ENCODE results near the gene KIRREL3.

KIRREL3 gene

GRCh38 chr11:126732981-126733380, 267.6 kb downstream of the KIRREL3 start:
- DNase-seq = no peak

- DNase-seq = no peak
Observed at GRCh38 chr11:126731576-126732142, 268.9 kb downstream of the KIRREL3 start.

GRCh38 chr11:126727381-126727780, 273.2 kb downstream of the KIRREL3 start:
- DNase-seq = no peak

DNA sequence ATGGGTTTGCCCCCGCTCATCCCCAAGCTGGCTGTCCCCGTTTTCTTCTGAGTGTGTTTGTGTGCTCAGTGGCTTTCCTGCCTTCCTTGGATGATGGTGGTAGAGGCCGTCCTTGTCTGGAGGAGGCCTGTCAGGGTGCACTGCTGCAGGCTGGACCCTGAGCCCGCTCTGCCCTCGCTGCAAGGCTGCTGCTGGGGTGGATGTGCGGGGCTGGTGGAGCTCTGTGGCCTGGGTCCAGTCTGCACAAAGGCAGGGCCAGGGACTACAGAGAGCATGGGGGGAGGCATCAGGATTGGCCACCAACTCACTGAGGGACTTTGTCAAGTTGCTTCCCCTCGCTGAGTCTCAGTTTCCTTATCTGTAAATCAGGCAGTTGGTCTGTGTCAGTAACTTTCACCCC, 275.0 kb downstream of the KIRREL3 start:
- no peak for DNase-seq

DNA sequence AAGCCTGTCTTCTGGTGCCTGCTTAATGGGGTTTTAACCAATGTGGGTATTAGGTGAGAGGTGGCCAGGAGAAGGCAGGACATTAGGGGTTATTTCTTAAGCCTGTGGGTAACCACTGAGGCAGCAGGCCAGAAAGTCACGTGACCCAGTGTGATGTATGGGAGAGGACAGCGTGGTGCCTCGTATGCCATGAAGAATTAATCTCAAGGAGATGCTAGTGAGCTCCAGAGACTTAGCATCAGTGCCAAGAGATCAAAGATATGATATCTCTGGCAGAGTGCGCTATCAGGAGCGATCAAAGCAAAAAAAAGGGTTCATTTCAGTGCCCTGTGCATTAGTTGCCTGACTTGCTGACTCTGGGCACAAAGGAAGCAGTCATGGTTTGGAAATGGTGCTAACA, 275.5 kb downstream of the KIRREL3 start:
- DNase-seq = no peak

- DNase-seq = no peak
Observed at GRCh38 chr11:126723665-126724045, 276.9 kb downstream of the KIRREL3 start.

- no peak for DNase-seq
Observed at GRCh38 chr11:126722956-126723664, 277.5 kb downstream of the KIRREL3 start.

DNA sequence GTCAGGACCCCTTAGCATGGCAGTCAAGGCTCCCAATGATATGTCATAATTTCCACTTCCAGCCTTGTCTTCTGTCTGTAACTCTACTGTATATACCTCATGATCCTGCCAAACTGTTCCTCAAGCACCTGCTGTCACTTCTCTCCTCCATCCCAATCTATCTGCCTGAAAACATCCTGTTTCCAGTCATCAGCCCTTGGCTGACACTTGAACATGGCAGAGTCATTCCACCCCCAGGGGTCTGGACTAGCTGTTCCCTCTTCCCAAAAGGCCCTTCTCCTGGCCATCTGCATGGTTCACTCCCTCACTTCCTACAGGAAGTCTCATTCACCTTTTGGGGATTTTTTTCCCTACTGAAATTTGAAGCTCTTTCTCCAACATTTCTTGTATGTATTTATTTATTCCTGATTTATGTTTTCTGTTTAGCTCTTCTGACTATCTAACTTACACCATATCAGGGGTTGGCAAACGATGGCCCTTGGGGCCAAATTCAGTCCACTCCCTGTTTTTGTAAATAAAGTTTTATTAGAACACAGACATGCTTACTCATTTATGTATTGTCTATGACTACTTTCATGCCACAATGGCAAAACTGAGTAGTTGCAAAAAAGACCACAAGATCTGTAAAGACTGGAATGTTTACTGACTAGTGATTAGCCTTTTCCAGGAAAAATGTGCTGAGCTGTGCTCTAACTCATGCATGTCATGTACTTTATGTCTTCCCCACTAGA, 278.4 kb downstream of the KIRREL3 start:
- DNase-seq = no peak

DNA sequence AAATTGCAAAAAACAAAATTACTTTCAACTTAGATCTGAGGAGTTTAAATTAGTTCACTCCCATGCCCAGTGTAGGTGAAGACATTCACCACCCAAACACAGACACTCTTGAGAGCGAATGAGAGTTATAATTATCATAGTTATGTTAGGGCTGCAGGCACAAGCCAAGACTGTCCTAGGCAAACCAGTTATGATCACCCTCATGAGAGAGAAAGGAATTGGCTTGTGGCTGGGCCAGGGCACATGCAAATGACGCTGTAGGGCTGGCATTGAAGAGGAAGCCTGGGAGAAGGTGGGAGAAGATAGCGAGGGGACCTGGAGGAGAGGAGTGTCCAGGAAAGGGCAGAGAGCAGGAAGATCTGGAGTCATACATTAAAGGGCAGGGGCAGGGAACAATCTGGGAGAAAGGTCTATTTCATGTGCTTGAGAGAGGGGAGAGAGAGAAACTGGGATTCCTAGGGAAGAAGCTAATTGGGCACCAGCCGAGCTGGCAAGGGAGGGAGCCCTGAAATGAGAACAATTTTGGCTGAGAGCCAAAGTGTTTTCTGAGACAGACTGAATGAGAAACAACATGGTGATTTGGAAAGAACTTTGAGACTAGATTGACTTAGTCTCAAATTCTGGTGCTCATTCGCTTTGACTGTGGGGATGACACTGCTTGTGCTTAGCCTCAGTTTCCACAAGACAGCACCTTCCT, 279.9 kb downstream of the KIRREL3 start:
- no peak for DNase-seq

DNA sequence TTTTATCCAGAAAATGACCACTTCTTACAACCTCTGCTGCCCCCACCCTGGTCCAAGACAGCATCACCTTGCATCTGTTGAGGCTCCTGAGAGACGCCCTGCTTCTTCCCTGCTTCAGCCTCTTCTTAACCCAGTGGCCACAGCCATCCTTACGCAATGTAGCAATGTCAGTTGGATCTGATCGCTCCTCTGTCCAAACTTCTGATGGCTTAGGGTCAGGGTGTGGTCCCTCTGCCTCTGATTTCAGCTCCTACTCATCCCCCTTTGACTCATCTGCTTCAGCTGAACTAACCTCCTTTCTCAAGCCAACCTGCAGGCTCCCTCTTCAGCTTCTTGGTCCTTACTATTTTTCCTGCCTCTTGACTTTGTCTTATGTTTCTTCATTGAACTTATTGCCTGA, 280.8 kb downstream of the KIRREL3 start:
- no peak for DNase-seq

GRCh38 chr11:126718276-126718675, 282.3 kb downstream of the KIRREL3 start:
- no peak for DNase-seq

DNA sequence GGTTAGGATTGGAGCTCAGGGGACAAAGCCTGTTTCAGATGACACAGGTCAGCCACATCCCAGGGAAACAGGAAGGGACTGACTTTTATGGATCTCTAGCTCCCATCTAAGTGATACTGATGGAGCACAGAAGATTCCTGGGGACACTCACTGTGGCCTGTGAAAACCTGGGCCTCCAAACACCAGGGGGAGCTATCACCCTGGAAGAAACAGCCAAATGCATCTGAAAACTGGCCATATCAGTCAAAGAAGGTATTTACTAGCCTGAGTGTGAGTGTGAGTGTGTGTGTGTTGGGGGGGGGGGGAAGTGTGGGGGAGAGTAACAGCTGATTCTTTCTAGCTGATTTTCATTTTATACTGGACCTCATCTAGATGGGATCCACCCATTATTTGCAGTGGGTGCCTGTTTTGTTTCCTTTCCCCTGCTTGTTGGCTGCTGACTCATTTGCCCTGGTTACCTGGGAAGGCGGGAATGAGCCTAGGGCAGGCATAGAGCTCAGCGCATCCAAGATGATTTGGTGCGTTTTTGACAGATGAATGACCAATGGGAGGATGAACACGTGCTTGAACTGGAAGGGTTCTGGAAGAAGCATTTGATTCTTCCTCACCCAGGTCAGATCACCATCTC, 284.0 kb downstream of the KIRREL3 start:
- DNase-seq = no peak

GRCh38 chr11:126713806-126714205, 286.8 kb downstream of the KIRREL3 start:
- no peak for DNase-seq

DNA sequence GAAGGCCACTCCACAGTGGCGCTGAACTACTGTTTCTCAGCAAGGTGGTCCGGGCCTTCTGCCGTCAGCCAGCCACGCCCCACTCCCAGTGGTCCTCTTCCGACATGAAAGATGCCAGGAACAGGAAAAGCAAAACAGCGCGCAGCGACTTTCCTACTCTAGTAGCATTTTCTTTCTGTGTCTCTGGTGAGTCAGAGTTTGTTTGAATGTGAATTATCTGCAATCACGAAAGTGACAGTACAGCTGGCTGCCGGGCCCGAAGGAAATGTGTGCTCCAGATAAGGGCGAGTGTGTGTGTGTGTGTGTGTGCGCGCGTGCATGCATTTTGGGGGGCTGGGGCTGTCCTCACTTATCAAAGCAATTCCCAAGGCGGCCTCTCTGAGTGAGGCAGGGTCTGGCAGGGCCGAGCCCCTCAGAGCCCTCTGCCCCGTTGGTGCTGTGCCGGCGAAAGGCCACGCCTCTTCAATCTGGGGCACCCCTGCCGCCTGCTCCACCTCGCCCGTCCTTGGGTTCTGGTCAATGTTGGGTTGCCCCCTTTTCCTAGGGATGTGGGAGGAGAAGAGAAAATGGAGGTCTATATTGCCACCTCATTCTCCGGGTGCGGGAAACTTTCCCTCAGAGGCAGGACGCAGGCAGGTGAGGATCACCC, 288.5 kb downstream of the KIRREL3 start:
- DNase-seq = no peak

DNA sequence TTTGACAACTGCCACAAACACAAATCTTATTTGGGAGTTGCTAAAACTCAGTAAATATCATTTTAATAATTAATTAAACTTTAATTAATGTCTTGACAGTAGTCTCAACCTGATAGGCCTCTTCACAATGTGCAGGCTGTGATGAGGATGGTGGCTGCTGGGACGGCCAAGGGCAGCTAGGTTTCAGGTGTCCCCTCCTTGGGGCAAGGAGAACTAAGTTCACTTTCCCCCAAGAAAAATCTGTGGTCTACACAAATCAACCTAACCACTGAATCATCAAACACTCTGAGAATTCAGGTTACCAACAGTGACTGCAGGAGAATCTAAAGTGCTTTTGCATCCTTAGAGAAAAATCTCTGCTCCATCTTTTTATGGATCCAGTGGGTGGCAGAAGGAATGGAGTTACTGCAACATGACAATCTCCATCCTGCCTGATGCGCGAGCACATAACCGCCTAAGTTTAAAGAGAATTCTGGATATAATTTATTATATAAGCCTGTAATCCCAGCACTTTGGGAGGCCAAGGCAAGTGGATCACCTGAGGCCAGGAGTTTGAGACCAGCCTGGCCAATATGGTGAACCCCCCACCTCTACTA, 289.7 kb downstream of the KIRREL3 start:
- DNase-seq = no peak

DNA sequence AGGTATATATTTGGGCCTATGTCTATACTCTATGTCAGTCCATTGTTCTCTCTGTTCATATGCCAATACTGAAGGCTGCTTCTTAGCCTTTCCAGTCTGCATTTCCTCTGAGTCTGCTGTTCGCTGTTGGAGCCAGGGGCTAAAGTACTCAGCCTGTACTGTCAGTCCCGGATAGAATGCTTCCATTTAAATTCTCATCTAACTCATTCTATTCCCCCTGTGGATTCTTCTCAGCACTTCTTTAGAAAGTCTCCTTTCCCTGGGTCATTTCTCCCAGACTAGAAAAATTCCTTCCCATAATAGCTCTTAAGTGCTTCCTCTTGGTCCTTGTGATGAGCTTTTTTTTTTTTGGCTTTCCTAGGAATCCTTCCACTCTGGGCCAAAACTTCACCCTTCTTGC, 293.1 kb downstream of the KIRREL3 start:
- DNase-seq = no peak

DNA sequence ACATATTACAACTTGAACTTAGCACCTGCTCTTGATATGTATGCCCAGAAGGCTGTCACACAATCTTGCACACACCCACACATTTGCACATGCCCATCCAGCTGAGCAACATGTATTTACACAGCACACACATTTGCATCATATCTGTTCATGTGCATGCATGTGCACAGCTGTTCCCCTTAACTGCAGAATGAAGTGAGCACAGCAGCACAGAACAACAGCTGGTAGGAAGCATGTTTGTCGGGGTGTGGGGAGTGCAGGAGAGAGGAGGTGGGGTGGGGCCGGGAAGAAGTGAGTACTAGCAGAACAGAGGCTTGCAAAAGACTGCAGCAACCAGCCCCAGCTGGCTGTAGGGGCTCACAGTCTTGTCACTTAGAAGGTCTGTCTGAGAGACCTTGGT, 296.5 kb downstream of the KIRREL3 start:
- DNase-seq = no peak

GRCh38 chr11:126703662-126704061, 296.9 kb downstream of the KIRREL3 start:
- DNase-seq = no peak

- DNase-seq = no peak
Observed at GRCh38 chr11:126702987-126703386, 297.6 kb downstream of the KIRREL3 start.

GRCh38 chr11:126702165-126702720, 298.3 kb downstream of the KIRREL3 start:
- DNase-seq = no peak

DNA sequence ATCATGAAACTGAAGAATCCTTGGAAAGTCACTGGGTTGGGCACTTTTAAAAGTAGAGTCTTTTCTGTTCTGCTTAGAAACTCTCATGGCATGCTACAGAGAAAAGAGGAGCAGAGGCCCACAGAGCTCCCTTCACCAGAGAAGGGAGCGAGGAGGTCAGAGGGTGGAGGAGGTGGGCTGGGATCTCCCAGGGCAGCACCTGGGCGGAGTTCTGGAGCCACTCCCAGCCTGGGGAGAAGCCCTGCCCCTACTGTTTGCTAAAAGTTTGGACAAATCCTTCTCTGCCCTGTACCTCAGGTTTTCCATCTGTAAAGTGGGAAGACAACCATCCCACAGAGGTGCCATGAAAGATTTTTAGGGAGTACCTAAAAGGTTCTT, 299.1 kb downstream of the KIRREL3 start:
- no peak for DNase-seq

All from GOT3 (cell line).